ENCODE measurements around the gene COG4. TPM values are rescaled to one million over a fixed set of nuclear protein-coding genes. Genes with fewer than 3 reads are reported as not detected.

COG4 gene
- polyA plus RNA-seq, 2 of the 4 experiments (the other 2 are of a cell fraction): 42.7 to 48.2 TPM

DNA sequence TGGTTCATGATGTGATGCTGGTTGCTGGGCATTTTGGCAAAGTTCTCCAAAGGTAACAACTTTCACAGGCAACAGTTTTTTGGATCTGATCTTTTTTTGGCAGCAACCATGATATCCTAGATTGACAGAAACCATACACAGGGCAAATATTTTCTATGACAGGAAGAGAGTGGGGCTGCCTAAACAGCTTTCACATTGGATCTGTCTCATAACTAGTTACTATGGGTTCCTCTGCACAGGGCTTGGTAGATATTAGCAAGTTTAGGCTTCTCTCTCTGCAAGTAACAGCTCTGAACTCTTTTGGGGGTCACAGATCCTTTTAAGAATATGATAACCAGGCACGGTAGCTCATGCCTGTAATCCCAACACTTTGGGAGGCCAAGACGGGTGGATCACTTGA, 28.6 kb downstream of the COG4 start:
- WGBS (ENCODE audit: missing lambda C conversion rate): 93% methylated on average over 2 of the region's 2 CpGs

DNA sequence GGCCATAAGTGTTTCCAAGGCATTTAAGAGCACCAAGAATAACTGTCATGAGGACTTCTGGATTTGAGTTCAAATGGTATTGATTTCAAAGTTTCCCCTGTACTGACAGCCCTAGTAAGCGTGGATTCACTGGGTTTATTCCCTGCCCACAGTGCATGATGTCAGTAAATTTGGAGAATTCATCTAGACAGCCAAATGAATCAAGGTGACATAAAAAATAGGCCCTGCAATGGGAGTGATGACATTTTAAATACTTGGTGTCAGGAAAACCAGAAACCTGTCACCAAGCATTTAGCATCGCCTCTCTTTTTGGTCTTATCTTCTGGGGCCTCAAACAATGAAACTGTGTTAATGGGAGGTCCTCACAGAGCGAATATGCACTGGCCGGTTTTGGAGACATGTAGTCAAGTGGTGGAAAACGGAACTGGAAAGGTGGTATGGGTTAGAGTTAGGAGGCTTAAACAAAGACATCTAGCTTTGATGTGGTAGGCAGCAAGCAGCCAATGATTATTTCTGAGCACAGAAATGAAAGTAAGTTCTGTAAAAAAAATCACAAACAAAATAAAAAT, 29.1 kb downstream of the COG4 start:
- ChIA-PET CTCF (interaction anchor here (0.9 to 2.5 kb wide), 8 partner anchors 11 to 160 kb away, joined by 3 to 8 read pairs (median 4); no protein-coding TSS in a partner anchor), POLR2A (interaction anchor here (0.7 kb wide), 1 partner anchor 183 kb away, joined by 6 read pairs; no protein-coding TSS in a partner anchor)
- WGBS (ENCODE audit: missing lambda C conversion rate): 89% methylated on average over 5 of the region's 5 CpGs

More for the DNA sequence above, 28.6 kb downstream of the COG4 start:
- Histone ChIP-seq H3K4me2 (no peak overlapping the region), H3K9me3 (no peaks in the 10 kb centered on the region), H3K27ac (no peak overlapping the region), H3K4me1 (no peaks in the 10 kb centered on the region), H3K4me3 (no peak overlapping the region)
- ATAC-seq (no peak), FAIRE-seq (no peak), DNase-seq (ENCODE audit: low read depth in 1 of 2, low spot score in 1 of 2) (no peak)
- TF ChIP-seq MAFK (IDR thresholded peaks at IDR 0.05; ENCODE audit: partially characterized antibody) (no peak), JUN (IDR thresholded peaks at IDR 0.05) (no peak), FOSB (CRISPR knock-in tag; IDR thresholded peaks at IDR 0.05) (no peak)
- ChIA-PET CTCF (interaction anchor here (0.9 to 2.2 kb wide), 7 partner anchors 10 to 160 kb away, joined by 3 to 8 read pairs (median 3); no protein-coding TSS in a partner anchor), POLR2A (interaction anchor here (0.7 kb wide), 1 partner anchor 182 kb away, joined by 6 read pairs; no protein-coding TSS in a partner anchor)

GRCh38 chr16:70493802-70494201, 29.6 kb downstream of the COG4 start:
- Histone ChIP-seq H3K4me2 (no peak overlapping the region), H3K27ac (no peak overlapping the region), H3K4me1 (no peaks in the 10 kb centered on the region; the same call in 2 of the 3 replicates), H3K4me3 (no peak overlapping the region), H3K9me3 (no peaks in the 10 kb centered on the region)
- ChIA-PET POLR2A (no interaction called here), CTCF (interaction anchor here (1.2 to 2.5 kb wide), 5 partner anchors 11 to 26 kb away, joined by 3 to 6 read pairs (median 3); no protein-coding TSS in a partner anchor)
- TF ChIP-seq EP300 (IDR thresholded peaks at IDR 0.05): no peak
- no peak for TF ChIP-seq E2F6 (IDR thresholded peaks at IDR 0.05; ENCODE audit: borderline replicate concordance, low read depth)
- no peak for TF ChIP-seq SMC3 (IDR thresholded peaks at IDR 0.05)
- no peak for TF ChIP-seq ESRRA (IDR thresholded peaks at IDR 0.05; ENCODE audit: borderline replicate concordance, low read length)
- TF ChIP-seq, protein P1, sequence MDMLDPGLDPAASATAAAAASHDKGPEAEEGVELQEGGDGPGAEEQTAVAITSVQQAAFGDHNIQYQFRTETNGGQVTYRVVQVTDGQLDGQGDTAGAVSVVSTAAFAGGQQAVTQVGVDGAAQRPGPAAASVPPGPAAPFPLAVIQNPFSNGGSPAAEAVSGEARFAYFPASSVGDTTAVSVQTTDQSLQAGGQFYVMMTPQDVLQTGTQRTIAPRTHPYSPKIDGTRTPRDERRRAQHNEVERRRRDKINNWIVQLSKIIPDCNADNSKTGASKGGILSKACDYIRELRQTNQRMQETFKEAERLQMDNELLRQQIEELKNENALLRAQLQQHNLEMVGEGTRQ (IDR thresholded peaks at IDR 0.05): no peak
- no peak for TF ChIP-seq HOXA7 (CRISPR knock-in tag; IDR thresholded peaks at IDR 0.05)
- TF ChIP-seq, protein P2, sequence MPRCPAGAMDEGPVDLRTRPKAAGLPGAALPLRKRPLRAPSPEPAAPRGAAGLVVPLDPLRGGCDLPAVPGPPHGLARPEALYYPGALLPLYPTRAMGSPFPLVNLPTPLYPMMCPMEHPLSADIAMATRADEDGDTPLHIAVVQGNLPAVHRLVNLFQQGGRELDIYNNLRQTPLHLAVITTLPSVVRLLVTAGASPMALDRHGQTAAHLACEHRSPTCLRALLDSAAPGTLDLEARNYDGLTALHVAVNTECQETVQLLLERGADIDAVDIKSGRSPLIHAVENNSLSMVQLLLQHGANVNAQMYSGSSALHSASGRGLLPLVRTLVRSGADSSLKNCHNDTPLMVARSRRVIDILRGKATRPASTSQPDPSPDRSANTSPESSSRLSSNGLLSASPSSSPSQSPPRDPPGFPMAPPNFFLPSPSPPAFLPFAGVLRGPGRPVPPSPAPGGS (IDR thresholded peaks at IDR 0.05): no peak
- no peak for TF ChIP-seq JUN (IDR thresholded peaks at IDR 0.05)
- FAIRE-seq (no peak), DNase-seq (ENCODE audit: low read depth in 1 of 2, low spot score in 1 of 2) (no peak), ATAC-seq (no peak)
- 62% methylated on average over 3 of the region's 3 CpGs for WGBS (ENCODE audit: missing lambda C conversion rate)

More for the DNA sequence above, 29.1 kb downstream of the COG4 start:
- H3K4me3 ChIP-seq: no peak overlapping the region
- no peak overlapping the region for H3K27ac ChIP-seq
- DNase-seq (ENCODE audit: low read depth in 1 of 2, low spot score in 1 of 2) (no peak), ATAC-seq (no peak), FAIRE-seq (no peak)
- H3K4me2 ChIP-seq: no peak overlapping the region
- H3K4me1 ChIP-seq: no peaks in the 10 kb centered on the region
- H3K9me3 ChIP-seq: no peaks in the 10 kb centered on the region
- TF ChIP-seq KDM1A (IDR thresholded peaks at IDR 0.05; ENCODE audit: low read depth) (no peak), HOXA7 (CRISPR knock-in tag; IDR thresholded peaks at IDR 0.05) (no peak), RCOR1 (IDR thresholded peaks at IDR 0.05; ENCODE audit: low read depth, low read length) (no peak), CHD4 (IDR thresholded peaks at IDR 0.05; ENCODE audit: borderline replicate concordance) (no peak), ESRRA (IDR thresholded peaks at IDR 0.05; ENCODE audit: borderline replicate concordance, low read length) (no peak)
- TF ChIP-seq, protein P3, sequence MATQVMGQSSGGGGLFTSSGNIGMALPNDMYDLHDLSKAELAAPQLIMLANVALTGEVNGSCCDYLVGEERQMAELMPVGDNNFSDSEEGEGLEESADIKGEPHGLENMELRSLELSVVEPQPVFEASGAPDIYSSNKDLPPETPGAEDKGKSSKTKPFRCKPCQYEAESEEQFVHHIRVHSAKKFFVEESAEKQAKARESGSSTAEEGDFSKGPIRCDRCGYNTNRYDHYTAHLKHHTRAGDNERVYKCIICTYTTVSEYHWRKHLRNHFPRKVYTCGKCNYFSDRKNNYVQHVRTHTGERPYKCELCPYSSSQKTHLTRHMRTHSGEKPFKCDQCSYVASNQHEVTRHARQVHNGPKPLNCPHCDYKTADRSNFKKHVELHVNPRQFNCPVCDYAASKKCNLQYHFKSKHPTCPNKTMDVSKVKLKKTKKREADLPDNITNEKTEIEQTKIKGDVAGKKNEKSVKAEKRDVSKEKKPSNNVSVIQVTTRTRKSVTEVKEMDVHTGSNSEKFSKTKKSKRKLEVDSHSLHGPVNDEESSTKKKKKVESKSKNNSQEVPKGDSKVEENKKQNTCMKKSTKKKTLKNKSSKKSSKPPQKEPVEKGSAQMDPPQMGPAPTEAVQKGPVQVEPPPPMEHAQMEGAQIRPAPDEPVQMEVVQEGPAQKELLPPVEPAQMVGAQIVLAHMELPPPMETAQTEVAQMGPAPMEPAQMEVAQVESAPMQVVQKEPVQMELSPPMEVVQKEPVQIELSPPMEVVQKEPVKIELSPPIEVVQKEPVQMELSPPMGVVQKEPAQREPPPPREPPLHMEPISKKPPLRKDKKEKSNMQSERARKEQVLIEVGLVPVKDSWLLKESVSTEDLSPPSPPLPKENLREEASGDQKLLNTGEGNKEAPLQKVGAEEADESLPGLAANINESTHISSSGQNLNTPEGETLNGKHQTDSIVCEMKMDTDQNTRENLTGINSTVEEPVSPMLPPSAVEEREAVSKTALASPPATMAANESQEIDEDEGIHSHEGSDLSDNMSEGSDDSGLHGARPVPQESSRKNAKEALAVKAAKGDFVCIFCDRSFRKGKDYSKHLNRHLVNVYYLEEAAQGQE (IDR thresholded peaks at IDR 0.05): no peak

Measured in A549 (cell line).